Measurements from ENCODE around the gene CSNK2B.

The CSNK2B gene

GRCh38 chr6:31660381-31661261, 5.3 kb upstream of the CSNK2B start, which contains the start of gene C6orf47:
C6orf47 (minus strand) TSS chr6:31660778; CDS start chr6:31659947, 831 bp downstream.
- peak in 1 of 2 donors; percentile 54 for DNase-seq (ENCODE audit: low read depth in 2 of 2)

- DNase-seq (ENCODE audit: low read depth in 2 of 2) = no peak
Observed at GRCh38 chr6:31661262-31662123, 4.4 kb upstream of the CSNK2B start.

GRCh38 chr6:31662124-31662723, 3.7 kb upstream of the CSNK2B start:
- DNase-seq (ENCODE audit: low read depth in 2 of 2) = no peak

GRCh38 chr6:31663126-31663960, 2.5 kb upstream of the CSNK2B start:
- no peak for DNase-seq (ENCODE audit: low read depth in 2 of 2)

GRCh38 chr6:31663961-31664789, 1.7 kb upstream of the CSNK2B start:
- DNase-seq (ENCODE audit: low read depth in 2 of 2) = no peak

- peak; percentile 70 to 73 for DNase-seq (ENCODE audit: low read depth in 2 of 2)
Observed at GRCh38 chr6:31664790-31665500, 935 bp upstream of the CSNK2B start, which contains the start of gene GPANK1. GPANK1 (minus strand) TSS chr6:31664997; CDS start chr6:31664478, 519 bp downstream.

GRCh38 chr6:31666337-31666965, 571 bp downstream of the CSNK2B start:
- DNase-seq (ENCODE audit: low read depth in 2 of 2) = no peak

- DNase-seq (ENCODE audit: low read depth in 2 of 2) = no peak
Observed at GRCh38 chr6:31669676-31670075, 3.8 kb downstream of the CSNK2B start, which contains the start of gene LY6G5B. LY6G5B (plus strand) TSS chr6:31669976; CDS start chr6:31670951, 975 bp downstream.

GRCh38 chr6:31676322-31676903, 10.5 kb downstream of the CSNK2B start:
- no peak for DNase-seq (ENCODE audit: low read depth in 2 of 2)

GRCh38 chr6:31676904-31677303, 11.0 kb downstream of the CSNK2B start:
- no peak for DNase-seq (ENCODE audit: low read depth in 2 of 2)

- DNase-seq (ENCODE audit: low read depth in 2 of 2) = no peak
Observed at GRCh38 chr6:31677955-31678354, 12.1 kb downstream of the CSNK2B start.

GRCh38 chr6:31680226-31681134, 14.6 kb downstream of the CSNK2B start, which contains the start of gene LY6G5C:
LY6G5C (minus strand) TSS chr6:31681067; CDS start chr6:31680373, 694 bp downstream.
- DNase-seq (ENCODE audit: low read depth in 2 of 2) = peak in 1 of 2 donors; percentile 35

GRCh38 chr6:31681135-31681671, 15.3 kb downstream of the CSNK2B start:
- no peak for DNase-seq (ENCODE audit: low read depth in 2 of 2)

- DNase-seq (ENCODE audit: low read depth in 2 of 2) = no peak
Observed at GRCh38 chr6:31683591-31683990, 17.7 kb downstream of the CSNK2B start.

- DNase-seq (ENCODE audit: low read depth in 2 of 2) = no peak
Observed at GRCh38 chr6:31686483-31686882, 20.6 kb downstream of the CSNK2B start.

- no peak for DNase-seq (ENCODE audit: low read depth in 2 of 2)
Observed at GRCh38 chr6:31687321-31687720, 21.4 kb downstream of the CSNK2B start.

Measured in stimulated activated CD4-positive, alpha-beta T cell treated with anti-CD3 and anti-CD28 coated beads, Interleukin-1b, Interleukin-23, amount 100 ng/mL, for 1 hour (primary cell).